Activated CD4-positive, alpha-beta T cell treated with anti-CD3 and anti-CD28 coated beads, Interleukin-2, amount 10 ng/mL, durations not matched to agents 24 days and 14 days (primary cell): ENCODE results near the gene MGMT. TPM values are rescaled to one million over a fixed set of nuclear protein-coding genes. Genes with fewer than 3 reads are reported as not detected.

Experiments
- DNase-seq: peaks from one replicate; pipeline ENCODE4 v3.0.0; 2022
- H3K27ac Mint-ChIP-seq: one replicate; pipeline ENCODE4 v1.8.0; 2022; ENCODE audit warnings: mild to moderate bottlenecking, mixed read lengths
- H3K27me3 Mint-ChIP-seq: one replicate; pipeline ENCODE4 v1.8.0; 2022; ENCODE audit warnings: mixed read lengths
- H3K36me3 Mint-ChIP-seq: one replicate; pipeline ENCODE4 v1.8.0; 2022; ENCODE audit warnings: low read depth, mild to moderate bottlenecking, mixed read lengths
- H3K4me1 Mint-ChIP-seq: one replicate; pipeline ENCODE4 v1.8.0; 2021; ENCODE audit warnings: mixed read lengths
- H3K4me3 Mint-ChIP-seq: one replicate; pipeline ENCODE4 v1.8.0; 2022; ENCODE audit warnings: mild to moderate bottlenecking, moderate library complexity, mixed read lengths
- H3K9me3 Mint-ChIP-seq: one replicate; pipeline ENCODE4 v1.8.0; 2021; ENCODE audit warnings: mixed read lengths
- intact Hi-C: fragments of 100-400 bp; cut with micrococcal nuclease; formaldehyde crosslinking; loops from one replicate; pipeline ENCODE4 v1.15.1; 2023
- total RNA-seq: library from RNA; stranded (reverse); gene quantifications from 2 replicates; pipeline ENCODE4 v1.2.3, GENCODE V29; 2022

Gene MGMT
- total RNA-seq, 1 donor from 2014 or later = 19.5 TPM

DNA sequence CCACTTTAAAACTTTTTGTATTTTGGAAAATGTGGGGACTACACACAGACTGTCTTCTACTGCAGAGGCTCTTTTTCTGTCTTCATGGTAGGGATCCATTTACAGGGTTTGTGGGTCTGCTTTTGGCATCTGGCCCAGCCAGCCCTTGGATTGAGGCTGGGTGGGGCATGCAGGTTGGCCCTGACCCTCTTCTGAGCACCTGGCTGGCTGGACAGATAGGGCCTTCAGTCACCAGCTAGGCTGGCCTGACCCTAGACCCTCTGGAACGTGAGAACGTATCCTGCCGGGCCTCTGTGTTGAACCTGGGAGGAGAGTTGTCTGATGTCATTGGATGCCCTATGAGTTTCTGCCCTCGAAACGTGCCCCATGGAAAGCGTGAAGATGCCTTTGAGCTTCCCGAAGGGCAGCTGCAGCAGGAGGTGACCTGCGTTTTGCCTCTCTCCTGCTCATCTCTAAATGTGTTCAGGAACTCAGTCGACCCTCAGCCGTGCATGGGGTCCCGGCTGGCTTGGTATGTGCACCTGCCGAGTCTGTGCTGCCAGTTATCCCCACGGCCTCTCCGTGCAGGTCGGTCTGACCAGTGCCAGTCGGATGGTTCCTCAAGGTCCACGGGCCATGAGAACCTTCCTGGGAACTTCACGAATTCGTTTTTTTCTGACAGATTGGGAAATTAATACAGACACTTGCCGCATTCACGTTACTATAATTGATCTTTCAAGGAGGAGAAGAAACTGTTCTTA, 74.9 kb downstream of the MGMT start:
- Mint-ChIP-seq H3K36me3 (no peaks in the 10 kb centered on the region), H3K27ac (no peak overlapping the region), H3K4me1 (no peaks in the 10 kb centered on the region), H3K4me3 (no peak overlapping the region), H3K9me3 (no peaks in the 10 kb centered on the region), H3K27me3 (no peaks in the 10 kb centered on the region)
- DNase-seq = no peak
- intact Hi-C loops = no loop called here

DNA sequence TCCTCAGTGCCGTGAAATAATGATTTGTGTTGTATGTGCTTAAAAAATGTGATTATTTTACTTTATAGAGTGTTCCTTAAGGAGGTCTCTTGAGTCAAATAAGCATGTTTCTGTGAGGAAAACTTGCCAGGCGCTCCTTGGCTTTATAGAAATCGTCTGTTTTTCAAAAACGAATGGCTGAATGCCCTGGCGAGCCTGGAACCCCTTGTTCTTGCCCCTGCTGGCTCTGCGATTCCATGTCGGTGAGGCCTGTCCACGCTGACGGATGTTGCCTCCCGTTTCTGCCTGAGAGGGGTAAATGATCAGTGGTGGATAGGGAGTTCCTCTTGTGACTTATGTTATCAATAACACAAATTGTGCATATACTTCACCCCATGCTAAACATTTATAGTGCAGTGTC, 75.5 kb downstream of the MGMT start:
- Mint-ChIP-seq H3K4me1 (no peaks in the 10 kb centered on the region), H3K4me3 (no peak overlapping the region), H3K9me3 (no peaks in the 10 kb centered on the region), H3K27me3 (no peaks in the 10 kb centered on the region), H3K27ac (no peak overlapping the region), H3K36me3 (no peaks in the 10 kb centered on the region)
- intact Hi-C loops = no loop called here
- no peak for DNase-seq

- Mint-ChIP-seq H3K4me1 (no peaks in the 10 kb centered on the region), H3K36me3 (no peaks in the 10 kb centered on the region), H3K27me3 (no peaks in the 10 kb centered on the region), H3K9me3 (no peaks in the 10 kb centered on the region), H3K4me3 (no peak overlapping the region), H3K27ac (no peak overlapping the region)
- no peak for DNase-seq
- intact Hi-C loops = no loop called here
Measured at GRCh38 chr10:129544205-129545202, 77.5 kb downstream of the MGMT start.

- DNase-seq = no peak
- intact Hi-C loops = no loop called here
- H3K36me3 Mint-ChIP-seq = no peaks in the 10 kb centered on the region
- no peaks in the 10 kb centered on the region for H3K4me1 Mint-ChIP-seq
- no peak overlapping the region for H3K27ac Mint-ChIP-seq
- no peaks in the 10 kb centered on the region for H3K27me3 Mint-ChIP-seq
- H3K4me3 Mint-ChIP-seq = no peak overlapping the region
- no peaks in the 10 kb centered on the region for H3K9me3 Mint-ChIP-seq
Measured at GRCh38 chr10:129545261-129545660, 78.2 kb downstream of the MGMT start.

DNA sequence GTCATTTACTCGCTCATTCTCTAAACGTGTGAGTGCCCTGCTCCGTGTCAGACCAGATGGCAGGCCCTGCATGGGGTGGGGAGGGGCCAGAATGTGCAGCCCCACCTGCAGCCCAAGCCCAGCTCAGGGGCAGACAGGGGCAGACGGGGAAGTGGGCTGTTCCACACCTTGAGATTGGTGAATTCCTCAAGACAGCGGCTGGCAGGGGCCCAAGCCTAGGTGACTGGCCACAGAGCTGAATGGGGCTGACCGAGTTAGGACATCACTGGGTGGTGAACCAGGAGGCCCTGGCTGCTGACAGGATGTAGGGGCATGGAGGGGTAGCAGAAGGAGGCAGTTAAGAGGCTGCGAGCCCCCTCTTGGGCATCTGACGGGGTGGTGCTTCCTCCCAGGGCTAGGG, 79.1 kb downstream of the MGMT start:
- Mint-ChIP-seq H3K4me1 (no peaks in the 10 kb centered on the region), H3K27ac (no peak overlapping the region), H3K4me3 (no peak overlapping the region), H3K9me3 (no peaks in the 10 kb centered on the region), H3K36me3 (no peaks in the 10 kb centered on the region), H3K27me3 (no peaks in the 10 kb centered on the region)
- intact Hi-C loops = no loop called here
- DNase-seq = no peak

- H3K27me3 Mint-ChIP-seq = no peaks in the 10 kb centered on the region
- no peak for DNase-seq
- no peaks in the 10 kb centered on the region for H3K4me1 Mint-ChIP-seq
- H3K9me3 Mint-ChIP-seq = no peaks in the 10 kb centered on the region
- no peaks in the 10 kb centered on the region for H3K36me3 Mint-ChIP-seq
- intact Hi-C loops = no loop called here
- no peak overlapping the region for H3K27ac Mint-ChIP-seq
- H3K4me3 Mint-ChIP-seq = no peak overlapping the region
Measured at GRCh38 chr10:129547608-129548007, 80.6 kb downstream of the MGMT start.

DNA sequence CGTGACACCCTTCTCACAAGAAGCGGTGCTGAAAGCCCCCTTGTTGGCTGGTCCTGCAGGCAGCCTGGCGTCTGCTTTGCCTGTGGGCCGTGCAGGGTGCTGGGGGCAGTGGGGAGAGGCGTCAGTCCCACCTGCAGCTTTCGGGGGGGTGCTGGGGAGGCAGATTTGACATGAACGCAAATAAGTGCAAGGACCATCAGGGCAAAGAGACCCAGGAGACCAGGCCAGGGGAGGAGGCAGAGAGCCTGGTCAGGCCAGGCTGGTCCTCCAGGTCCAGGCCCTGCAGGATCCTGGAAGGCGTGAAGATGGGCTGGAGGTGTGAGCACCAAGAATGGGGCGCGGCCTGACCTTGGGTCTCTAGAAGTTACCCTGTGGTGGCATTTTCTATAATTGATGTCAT, 81.6 kb downstream of the MGMT start:
- Mint-ChIP-seq H3K36me3 (no peaks in the 10 kb centered on the region), H3K9me3 (no peaks in the 10 kb centered on the region), H3K4me3 (no peak overlapping the region), H3K27ac (no peak overlapping the region), H3K27me3 (no peaks in the 10 kb centered on the region), H3K4me1 (no peaks in the 10 kb centered on the region)
- DNase-seq = no peak
- intact Hi-C loops = no loop called here

DNA sequence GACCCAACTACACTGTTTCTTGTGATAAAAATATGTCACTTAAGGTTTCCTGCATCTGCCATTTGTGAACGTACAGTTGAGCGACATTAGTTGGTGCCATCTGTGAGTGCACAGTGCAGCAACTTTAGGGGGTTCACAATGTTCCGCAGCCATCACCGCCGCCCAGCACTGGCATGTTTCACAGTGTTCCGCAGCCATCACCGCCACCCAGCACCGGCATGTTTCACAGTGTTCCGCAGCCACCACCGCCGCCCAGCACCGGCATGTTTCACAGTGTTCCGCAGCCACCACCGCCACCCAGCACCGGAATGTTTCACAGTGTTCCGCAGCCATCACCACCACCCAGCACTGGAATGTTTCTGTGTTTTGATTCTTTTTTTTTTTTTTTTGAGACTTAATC, 83.0 kb downstream of the MGMT start:
- no peak overlapping the region for H3K27ac Mint-ChIP-seq
- no peaks in the 10 kb centered on the region for H3K36me3 Mint-ChIP-seq
- no peaks in the 10 kb centered on the region for H3K4me1 Mint-ChIP-seq
- DNase-seq = no peak
- intact Hi-C loops = no loop called here
- no peaks in the 10 kb centered on the region for H3K27me3 Mint-ChIP-seq
- no peak overlapping the region for H3K4me3 Mint-ChIP-seq
- no peaks in the 10 kb centered on the region for H3K9me3 Mint-ChIP-seq

DNA sequence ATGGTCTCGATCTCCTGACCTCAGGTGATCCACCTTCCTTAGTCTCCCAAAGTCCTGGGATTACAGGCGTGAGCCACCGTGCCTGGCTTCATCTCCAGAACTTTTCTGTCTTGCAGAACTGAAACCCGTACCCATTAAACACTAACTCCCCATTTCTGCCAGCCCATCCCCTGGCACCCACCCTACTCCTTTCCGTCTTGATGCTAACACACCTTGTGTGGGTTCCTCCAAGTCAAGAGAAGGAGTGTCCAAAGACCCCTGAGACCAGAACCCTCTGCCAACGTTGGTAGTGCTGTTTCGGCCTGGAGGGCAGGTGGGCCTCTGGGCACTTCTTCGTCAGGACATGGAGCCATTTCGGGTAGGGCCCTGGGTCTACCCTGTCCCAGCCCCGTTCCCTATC, 83.6 kb downstream of the MGMT start:
- Mint-ChIP-seq H3K4me1 (no peaks in the 10 kb centered on the region), H3K27ac (no peak overlapping the region), H3K9me3 (no peaks in the 10 kb centered on the region), H3K36me3 (no peaks in the 10 kb centered on the region), H3K27me3 (no peaks in the 10 kb centered on the region), H3K4me3 (no peak overlapping the region)
- DNase-seq = no peak
- intact Hi-C loops = no loop called here

DNA sequence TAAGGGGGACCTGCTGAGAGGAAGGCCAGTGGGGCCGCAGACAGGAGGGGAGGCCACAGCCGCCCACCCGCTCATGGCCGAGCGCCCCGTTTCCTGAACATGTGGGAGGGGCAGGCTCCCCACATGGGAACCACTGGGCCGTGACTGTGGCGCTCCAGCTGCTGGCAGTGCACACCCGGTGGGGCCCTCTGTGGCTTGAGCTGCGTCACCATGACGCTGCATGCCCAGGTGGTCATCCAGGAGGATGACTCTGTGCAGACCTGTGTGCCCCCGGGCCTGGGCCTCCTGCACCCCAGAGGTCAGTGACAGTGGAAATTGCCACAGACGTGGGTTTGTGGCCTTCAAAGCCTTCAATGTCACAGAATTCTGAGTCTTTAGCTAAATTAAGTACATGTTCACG, 85.1 kb downstream of the MGMT start:
- no peaks in the 10 kb centered on the region for H3K36me3 Mint-ChIP-seq
- H3K4me3 Mint-ChIP-seq = no peak overlapping the region
- no peaks in the 10 kb centered on the region for H3K4me1 Mint-ChIP-seq
- H3K27ac Mint-ChIP-seq = no peak overlapping the region
- intact Hi-C loops = no loop called here
- no peak for DNase-seq
- H3K9me3 Mint-ChIP-seq = no peaks in the 10 kb centered on the region
- no peaks in the 10 kb centered on the region for H3K27me3 Mint-ChIP-seq

- no peaks in the 10 kb centered on the region for H3K27me3 Mint-ChIP-seq
- intact Hi-C loops = no loop called here
- no peaks in the 10 kb centered on the region for H3K9me3 Mint-ChIP-seq
- H3K4me3 Mint-ChIP-seq = no peak overlapping the region
- no peak for DNase-seq
- H3K4me1 Mint-ChIP-seq = no peaks in the 10 kb centered on the region
- H3K27ac Mint-ChIP-seq = no peak overlapping the region
- H3K36me3 Mint-ChIP-seq = no peaks in the 10 kb centered on the region
Measured at GRCh38 chr10:129553928-129554327, 86.9 kb downstream of the MGMT start.

DNA sequence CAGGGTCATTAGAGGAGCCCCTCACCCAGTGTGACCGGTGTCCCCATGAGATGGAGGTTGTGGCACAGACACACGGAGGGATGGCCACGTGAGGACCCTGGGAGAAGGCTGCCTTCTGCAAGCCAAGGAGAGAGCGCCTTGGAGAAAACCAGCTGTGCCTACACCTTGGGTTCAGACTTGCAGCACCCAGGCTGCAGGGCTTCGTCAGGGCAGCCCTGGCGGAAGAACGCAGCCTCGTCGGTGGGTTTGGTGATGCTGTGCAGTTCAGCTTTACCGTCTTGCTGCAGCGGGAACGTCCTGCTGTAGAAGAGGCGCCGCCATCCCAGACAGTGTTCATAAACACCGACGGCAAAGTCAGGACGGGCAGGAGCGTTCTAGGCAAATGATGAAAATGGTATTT, 89.3 kb downstream of the MGMT start:
- no peak for DNase-seq
- intact Hi-C loops = no loop called here
- Mint-ChIP-seq H3K36me3 (no peaks in the 10 kb centered on the region), H3K4me3 (no peak overlapping the region), H3K27ac (no peak overlapping the region), H3K4me1 (no peaks in the 10 kb centered on the region), H3K27me3 (no peaks in the 10 kb centered on the region), H3K9me3 (peaks cover 3% of the 10 kb centered on the region)

GRCh38 chr10:129560361-129560760, 93.3 kb downstream of the MGMT start:
- H3K27ac Mint-ChIP-seq = no peak overlapping the region
- intact Hi-C loops = no loop called here
- no peaks in the 10 kb centered on the region for H3K27me3 Mint-ChIP-seq

DNA sequence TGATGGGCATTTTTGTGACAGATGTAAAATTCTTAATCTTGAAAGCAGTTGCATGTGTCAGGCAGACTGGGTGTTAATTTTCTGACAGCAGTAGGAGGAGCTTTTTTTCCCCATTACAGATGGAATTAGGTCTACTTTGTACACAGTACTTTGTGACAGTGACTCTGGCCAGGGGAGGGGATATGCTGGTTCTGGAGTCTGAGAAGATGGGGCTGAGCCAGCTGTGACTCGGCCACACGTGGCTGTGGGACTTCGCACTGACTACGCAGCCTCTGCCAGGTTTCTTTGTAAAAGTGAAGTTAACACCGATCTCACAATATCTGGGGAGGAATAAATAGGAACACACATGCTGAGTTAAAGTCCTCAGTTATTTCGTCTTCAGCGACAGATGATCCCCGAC, 95.4 kb downstream of the MGMT start:
- Mint-ChIP-seq H3K27ac (no peak overlapping the region), H3K4me3 (no peak overlapping the region), H3K36me3 (peaks cover 3% of the 10 kb centered on the region), H3K9me3 (peaks cover 3% of the 10 kb centered on the region), H3K27me3 (no peaks in the 10 kb centered on the region), H3K4me1 (no peaks in the 10 kb centered on the region)
- intact Hi-C loops = no loop called here
- no peak for DNase-seq

More at GRCh38 chr10:129560361-129560760, 93.3 kb downstream of the MGMT start:
- Mint-ChIP-seq H3K36me3 (no peaks in the 10 kb centered on the region), H3K9me3 (peaks cover 3% of the 10 kb centered on the region), H3K4me1 (no peaks in the 10 kb centered on the region), H3K4me3 (no peak overlapping the region)
- DNase-seq = no peak
